OCI-LY1 (cell line): ENCODE results near the gene SLC5A12.

Experiments used
- H2AFZ ChIP-seq: fragments of 200-600 bp; sonication (generic), shearing (Covaris generic); 2 replicates; pipeline ENCODE4 v1.6.0; 2014; ENCODE audit warnings: antibody characterized with exemption, mild to moderate bottlenecking, low read length
- H3F3A ChIP-seq: fragments of 200-600 bp; sonication (generic), shearing (Covaris generic); 2 replicates; pipeline ENCODE4 v1.6.0; 2014; ENCODE audit warnings: mild to moderate bottlenecking, antibody characterized with exemption, low read length, moderate library complexity; ENCODE audit not compliant: insufficient read depth
- H3K27ac ChIP-seq: fragments of 200-600 bp; sonication (generic); 2 replicates; pipeline ENCODE4 v1.5.1; 2014; ENCODE audit warnings: low read length, mixed run types, mild to moderate bottlenecking, low read depth; ENCODE audit not compliant: poor library complexity, severe bottlenecking
- H3K27me3 ChIP-seq: fragments of 200-600 bp; sonication (generic); 2 replicates; pipeline ENCODE4 v1.6.0; 2014; ENCODE audit warnings: antibody characterized with exemption, mild to moderate bottlenecking, low read length, moderate library complexity; ENCODE audit not compliant: insufficient read depth
- H3K36me3 ChIP-seq: fragments of 200-600 bp; sonication (generic); 2 replicates; pipeline ENCODE4 v1.6.1; 2014; ENCODE audit warnings: mild to moderate bottlenecking, antibody characterized with exemption, low read length, moderate library complexity, mixed read lengths; ENCODE audit not compliant: insufficient read depth
- H3K4me1 ChIP-seq: fragments of 200-600 bp; sonication (generic); 2 replicates; pipeline ENCODE4 v1.5.1; 2014; ENCODE audit warnings: mild to moderate bottlenecking, low read length, moderate library complexity; ENCODE audit not compliant: insufficient read depth, severe bottlenecking
- H3K4me2 ChIP-seq: fragments of 200-600 bp; sonication (generic), shearing (Covaris generic); 2 replicates; pipeline ENCODE4 v1.6.1; 2014; ENCODE audit warnings: low read length
- H3K4me3 ChIP-seq: fragments of 200-600 bp; sonication (generic); 2 replicates; pipeline ENCODE4 v1.5.1; 2014; ENCODE audit warnings: low read length, low read depth, mild to moderate bottlenecking, mixed read lengths; ENCODE audit not compliant: poor library complexity, severe bottlenecking
- H3K79me2 ChIP-seq: fragments of 200-600 bp; shearing (Covaris generic); 2 replicates; pipeline ENCODE4 v1.6.1; 2016; ENCODE audit warnings: mixed run types, low read length, mixed read lengths; ENCODE audit not compliant: insufficient read depth
- H3K9ac ChIP-seq: fragments of 200-600 bp; sonication (generic), shearing (Covaris generic); 2 replicates; pipeline ENCODE4 v1.6.1; 2014; ENCODE audit warnings: mild to moderate bottlenecking, low read length, mixed read lengths
- H3K9me2 ChIP-seq: fragments of 200-600 bp; sonication (generic), shearing (Covaris generic); 2 replicates; pipeline ENCODE4 v1.6.1; 2014; ENCODE audit warnings: low read depth, mild to moderate bottlenecking, low read length, mixed read lengths
- H3K9me3 ChIP-seq: fragments of 200-600 bp; shearing (Covaris generic); 2 replicates; pipeline ENCODE4 v1.6.1; 2014; ENCODE audit warnings: low read length, mixed read lengths
- H4K20me1 ChIP-seq: fragments of 200-600 bp; sonication (generic), shearing (Covaris generic); 2 replicates; pipeline ENCODE4 v1.6.0; 2016; ENCODE audit warnings: mild to moderate bottlenecking, low read length; ENCODE audit not compliant: insufficient read depth
- CTCF ChIP-seq: fragments of 200-600 bp; sonication (generic), shearing (Covaris generic); IDR thresholded peaks from 2 replicates; pipeline ENCODE4 v1.5.1; 2017; ENCODE audit warnings: mild to moderate bottlenecking, antibody characterized with exemption, low read length, moderate library complexity, mixed read lengths
- EZH2 ChIP-seq: fragments of 200-600 bp; sonication (generic), shearing (Covaris generic); IDR thresholded peaks from 2 replicates; pipeline ENCODE4 v1.8.0; 2017; ENCODE audit warnings: borderline replicate concordance, mixed run types, mild to moderate bottlenecking, antibody characterized with exemption, low read length, moderate library complexity, mixed read lengths

The SLC5A12 gene

GRCh38 chr11:26730414-26731083, 8.7 kb upstream of the SLC5A12 start:
- Histone ChIP-seq H3K36me3 (no peaks in the 10 kb centered on the region), H4K20me1 (no peaks in the 10 kb centered on the region), H3K9me2 (no peaks in the 10 kb centered on the region), H3F3A (no peaks in the 10 kb centered on the region), H3K27me3 (no peaks in the 10 kb centered on the region), H3K4me1 (no peaks in the 10 kb centered on the region), H3K79me2 (no peaks in the 10 kb centered on the region), H2AFZ (no peak overlapping the region), H3K9me3 (no peaks in the 10 kb centered on the region), H3K9ac (no peak overlapping the region), H3K27ac (no peak overlapping the region), H3K4me3 (no peak overlapping the region), H3K4me2 (no peak overlapping the region)
- TF ChIP-seq EZH2 (no peak), CTCF (no peak)

GRCh38 chr11:26729284-26729683, 7.4 kb upstream of the SLC5A12 start:
- Histone ChIP-seq H3K36me3 (no peaks in the 10 kb centered on the region), H3F3A (no peaks in the 10 kb centered on the region), H2AFZ (no peak overlapping the region), H3K4me1 (no peaks in the 10 kb centered on the region), H3K9ac (no peak overlapping the region), H3K27me3 (no peaks in the 10 kb centered on the region), H3K79me2 (no peaks in the 10 kb centered on the region), H3K27ac (no peak overlapping the region), H3K4me3 (no peak overlapping the region), H4K20me1 (no peaks in the 10 kb centered on the region), H3K9me2 (no peaks in the 10 kb centered on the region), H3K4me2 (no peak overlapping the region), H3K9me3 (no peaks in the 10 kb centered on the region)
- TF ChIP-seq CTCF = no peak

GRCh38 chr11:26726960-26727359, 5.1 kb upstream of the SLC5A12 start:
- Histone ChIP-seq H3K36me3 (no peaks in the 10 kb centered on the region), H3K9me2 (no peaks in the 10 kb centered on the region), H2AFZ (no peak overlapping the region), H3K9ac (no peak overlapping the region), H3K79me2 (no peaks in the 10 kb centered on the region), H3K27ac (no peak overlapping the region), H3K4me2 (no peak overlapping the region), H3K9me3 (no peaks in the 10 kb centered on the region), H3K4me3 (no peak overlapping the region), H3F3A (no peaks in the 10 kb centered on the region), H3K4me1 (no peaks in the 10 kb centered on the region), H4K20me1 (no peaks in the 10 kb centered on the region), H3K27me3 (no peaks in the 10 kb centered on the region)
- TF ChIP-seq CTCF = no peak
- TF ChIP-seq EZH2 = no peak
